Endothelial cell of umbilical vein (primary cell): ENCODE measurements around the gene DTX3L. TPM values are rescaled to one million over a fixed set of nuclear protein-coding genes. Genes with fewer than 3 reads are reported as not detected.

Experiments used
- BruUV-seq: library from RNA; stranded (reverse); fragments of 400-500 nt; replicated peaks from 2 replicates; lab custom pipeline; 2021; lab: Mats Ljungman, UMichigan
- CTCF ChIA-PET: fragments of 300-600, 350-600 bp; sonication (Branson Sonifier 250); formaldehyde crosslinking; loops from one replicate; lab custom pipeline; 2021; ENCODE audit warnings: antibody characterized with exemption, inconsistent platforms; lab: Charles Lee
- POLR2A ChIA-PET: fragments of 300-600, 350-600 bp; sonication (Branson Sonifier 250); formaldehyde crosslinking; loops from one replicate; lab custom pipeline; 2021; ENCODE audit warnings: antibody characterized with exemption, inconsistent platforms; lab: Charles Lee
- DNase-seq: peaks from one replicate; pipeline ENCODE4 v3.0.0-alpha.2; 2011; ENCODE audit warnings: low read depth, low spot score
- FAIRE-seq: peaks from 2 replicates; lab custom pipeline; 2011; peaks lifted over from hg19 to GRCh38; lab: Jason Lieb, UNC
- H2AFZ ChIP-seq: 2 replicates; pipeline ENCODE4 v1.6.0; 2012; ENCODE audit warnings: low read depth, low read length, control low read depth, inconsistent platforms
- H3K27ac ChIP-seq: 2 replicates; pipeline ENCODE4 v1.5.1; 2011; ENCODE audit warnings: low read depth, mild to moderate bottlenecking, control low read depth, low read length, moderate library complexity; ENCODE audit not compliant: insufficient read depth
- H3K27me3 ChIP-seq, 2 experiments: 2 replicates each; pipeline versions ENCODE4 v1.6.0 to v1.6.1; 2011; ENCODE audit warnings: low read length in 2 of 2, mixed read lengths in 1 of 2; ENCODE audit not compliant: control insufficient read depth in 2 of 2, insufficient read depth in 2 of 2
- H3K36me3 ChIP-seq, 2 experiments: 2 replicates in 1 of 2; 3 replicates in 1 of 2; pipeline ENCODE4 v1.5.1; 2011; ENCODE audit warnings: low read length in 2 of 2, mild to moderate bottlenecking in 1 of 2, moderate library complexity in 1 of 2; ENCODE audit not compliant: control insufficient read depth in 2 of 2, insufficient read depth in 2 of 2; ENCODE audit errors: extremely low read depth in 1 of 2
- H3K4me1 ChIP-seq: 3 replicates; pipeline ENCODE4 v1.5.1; 2011; ENCODE audit warnings: mild to moderate bottlenecking, low read length; ENCODE audit not compliant: control insufficient read depth, insufficient read depth; ENCODE audit errors: extremely low read depth
- H3K4me2 ChIP-seq: 2 replicates; pipeline ENCODE4 v1.6.1; 2011; ENCODE audit warnings: low read length, control low read depth, mixed read lengths; ENCODE audit not compliant: insufficient read depth
- H3K4me3 ChIP-seq, 3 experiments: fragments of 200-600 bp in 1 of 3; sonication (generic), shearing (Covaris generic) in 1 of 3; replicated peaks in 1 of 3; 2 replicates each; pipeline ENCODE4 v1.5.1; 2011 to 2016; ENCODE audit warnings: control low read depth in 3 of 3, low read length in 3 of 3, mild to moderate bottlenecking in 2 of 3, inconsistent platforms in 1 of 3, low read depth in 1 of 3, moderate library complexity in 1 of 3; ENCODE audit not compliant: insufficient read depth in 1 of 3
- H3K79me2 ChIP-seq: 2 replicates; pipeline ENCODE4 v1.6.0; 2012; ENCODE audit warnings: low read length, inconsistent platforms; ENCODE audit not compliant: control insufficient read depth, insufficient read depth
- H3K9ac ChIP-seq: replicated peaks from 2 replicates; pipeline ENCODE3; 2011; ENCODE audit warnings: low read length, control low read depth; ENCODE audit not compliant: insufficient read depth; ENCODE audit errors: extremely low read depth
- H3K9me1 ChIP-seq: replicated peaks from 3 replicates; pipeline ENCODE4 v1.6.0; 2011; ENCODE audit warnings: mild to moderate bottlenecking, low read length; ENCODE audit not compliant: control insufficient read depth, insufficient read depth; ENCODE audit errors: extremely low read depth
- H3K9me3 ChIP-seq: replicated peaks from 2 replicates; pipeline ENCODE4 v1.5.1; 2012; ENCODE audit warnings: low read length, inconsistent platforms; ENCODE audit not compliant: control insufficient read depth, insufficient read depth
- H4K20me1 ChIP-seq: replicated peaks from 2 replicates; pipeline ENCODE3; 2011; ENCODE audit warnings: mild to moderate bottlenecking, low read length; ENCODE audit not compliant: control insufficient read depth, insufficient read depth; ENCODE audit errors: extremely low read depth
- CTCF ChIP-seq, 2 donors: IDR thresholded peaks; 1 replicate in 1 of 2; 2 replicates in 1 of 2; pipeline ENCODE4 v1.5.1; 2011; ENCODE audit warnings: low read length in 2 of 2, mild to moderate bottlenecking in 2 of 2, moderate library complexity in 2 of 2, control low read depth in 1 of 2, inconsistent platforms in 1 of 2, low read depth in 1 of 2; ENCODE audit not compliant: insufficient read depth in 1 of 2; ENCODE audit errors: extremely low read depth in 1 of 2
- FOS ChIP-seq: IDR thresholded peaks from 2 replicates; pipeline ENCODE4 v1.6.1; 2011; ENCODE audit warnings: mild to moderate bottlenecking, low read length, moderate library complexity, borderline replicate concordance; ENCODE audit not compliant: insufficient read depth
- MAX ChIP-seq: IDR thresholded peaks from 2 replicates; pipeline ENCODE4 v1.6.1; 2011; ENCODE audit not compliant: insufficient read depth, insufficient read length
- POLR2A ChIP-seq: IDR thresholded peaks from 2 replicates; pipeline ENCODE4 v1.6.1; 2012; ENCODE audit warnings: low read depth, mild to moderate bottlenecking, control low read depth, low read length
- POLR2AphosphoS5 ChIP-seq: IDR thresholded peaks from 2 replicates; pipeline ENCODE4 v1.6.1; 2012; ENCODE audit warnings: low read depth, mild to moderate bottlenecking, control low read depth, low read length, moderate library complexity; ENCODE audit not compliant: insufficient read depth
- dilution Hi-C: fragments of 300-500 bp; cut with MboI; formaldehyde crosslinking; loops from one replicate; pipeline ENCODE4 v1.15.0; 2019; ENCODE audit warnings: low sequenced_read_pairs; ENCODE audit not compliant: extremely low pct_ligation_motif_present
- intact Hi-C: fragments of 100-400 bp; cut with micrococcal nuclease; formaldehyde crosslinking; loops from one replicate; pipeline ENCODE4 v1.10.0; 2022
- polyA plus RNA-seq, 4 experiments: library from polyadenylated mRNA; depleted of rRNA in 3 of 4; stranded (reverse) in 3 of 4; unstranded in 1 of 4; fragments of >200 nt; gene quantifications; 2 replicates each; pipeline versions ENCODE4 v1.2.1 to v1.2.3, GENCODE V29; 2011 to 2012; ENCODE audit warnings: missing spikeins in 1 of 4
- total RNA-seq: library from RNA; stranded (reverse); gene quantifications from 2 replicates; pipeline ENCODE4 v1.2.3, GENCODE V29; 2021

Gene DTX3L
- total and polyA plus RNA-seq, 2 donors (not counting 3 experiments of a cell fraction or from before 2014, with no cell fraction given), result 3.2 to 20.5 TPM

- H3K9ac ChIP-seq, result no peak overlapping the region
- no peak overlapping the region for H2AFZ ChIP-seq
- H3K9me3 ChIP-seq, result no peaks in the 10 kb centered on the region
- H3K36me3 ChIP-seq, result no peaks in the 10 kb centered on the region
- H3K27me3 ChIP-seq, result no peaks in the 10 kb centered on the region
- no peak overlapping the region for H3K4me2 ChIP-seq
- no peak for DNase-seq
- intact Hi-C loops (no loop called here), dilution Hi-C loops (no loop called here)
- no peaks in the 10 kb centered on the region for H3K79me2 ChIP-seq
- BruUV-seq, result no TSS peak
- CTCF ChIA-PET, result interaction anchor here (1.0 to 1.2 kb wide), 2 partner anchors 9 to 12 kb away, joined by 3 read pairs; no protein-coding TSS in a partner anchor
- no peaks in the 10 kb centered on the region for H3K4me1 ChIP-seq
- no peaks in the 10 kb centered on the region for H3K9me1 ChIP-seq
- H3K4me3 ChIP-seq, result no peak overlapping the region
- POLR2A ChIA-PET, result no interaction called here
- FAIRE-seq, result no peak
- H3K27ac ChIP-seq, result no peak overlapping the region
- TF ChIP-seq POLR2AphosphoS5 (no peak), CTCF (IDR thresholded peaks at IDR 0.05; ENCODE audit: extremely low read depth in 1 of 2, insufficient read depth in 1 of 2, low read depth in 1 of 2, low read length in 2 of 2) (no peak), FOS (no peak), POLR2A (no peak)
- H4K20me1 ChIP-seq, result no peaks in the 10 kb centered on the region
These were observed 23.4 kb downstream of the DTX3L start for GRCh38 chr3:122587572-122587971.

GRCh38 chr3:122589297-122589696 lies 25.2 kb downstream of the DTX3L start:
- no peaks in the 10 kb centered on the region for H3K79me2 ChIP-seq
- H4K20me1 ChIP-seq, result no peaks in the 10 kb centered on the region
- H3K27me3 ChIP-seq, result peaks cover 1 to 6% of the 10 kb centered on the region in 2 experiments
- H3K4me1 ChIP-seq, result no peaks in the 10 kb centered on the region
- dilution Hi-C loops (no loop called here), intact Hi-C loops (no loop called here)
- H3K9ac ChIP-seq, result no peak overlapping the region
- BruUV-seq, result no TSS peak
- no peak overlapping the region for H3K27ac ChIP-seq
- DNase-seq (no peak), FAIRE-seq (no peak)
- no peak overlapping the region for H3K4me3 ChIP-seq
- H3K9me1 ChIP-seq, result no peaks in the 10 kb centered on the region
- no peaks in the 10 kb centered on the region for H3K9me3 ChIP-seq
- ChIA-PET CTCF (no interaction called here), POLR2A (no interaction called here)
- H3K4me2 ChIP-seq, result no peak overlapping the region
- H3K36me3 ChIP-seq, result no peaks in the 10 kb centered on the region
- no peak for TF ChIP-seq MAX
- H2AFZ ChIP-seq, result no peak overlapping the region
